NCI-H1048 (cell line): Measurements from ENCODE around the gene TPBGL.

Source experiments
- DNase-seq: peaks from one replicate; lab custom pipeline; 2025; lab: John Stamatoyannopoulos, UW

The TPBGL gene

GRCh38 chr11:75240311-75241035, at the start of gene TPBGL:
TPBGL (plus strand) TSS chr11:75240774; CDS start chr11:75241050, 276 bp downstream.
- no peak for DNase-seq

GRCh38 chr11:75191330-75191717, 49.2 kb upstream of the TPBGL start:
- no peak for DNase-seq

GRCh38 chr11:75193271-75193670, 47.3 kb upstream of the TPBGL start:
- no peak for DNase-seq

- DNase-seq = no peak
Observed at GRCh38 chr11:75193711-75194110, 46.9 kb upstream of the TPBGL start.

- no peak for DNase-seq
Observed at GRCh38 chr11:75194147-75194546, 46.4 kb upstream of the TPBGL start.

GRCh38 chr11:75195167-75195962, 45.2 kb upstream of the TPBGL start:
- DNase-seq = no peak

- DNase-seq = no peak
Observed at GRCh38 chr11:75196426-75196825, 44.1 kb upstream of the TPBGL start.

GRCh38 chr11:75197512-75198277, 42.9 kb upstream of the TPBGL start:
- no peak for DNase-seq

GRCh38 chr11:75198278-75198973, 42.1 kb upstream of the TPBGL start:
- no peak for DNase-seq

GRCh38 chr11:75199412-75199955, 41.1 kb upstream of the TPBGL start:
- DNase-seq = no peak

- no peak for DNase-seq
Observed at GRCh38 chr11:75200051-75200450, 40.5 kb upstream of the TPBGL start.

GRCh38 chr11:75200531-75200930, 40.0 kb upstream of the TPBGL start:
- no peak for DNase-seq

GRCh38 chr11:75201771-75202170, 38.8 kb upstream of the TPBGL start:
- no peak for DNase-seq

GRCh38 chr11:75202195-75202594, 38.4 kb upstream of the TPBGL start:
- no peak for DNase-seq

- DNase-seq = no peak
Observed at GRCh38 chr11:75203138-75203537, 37.4 kb upstream of the TPBGL start.

GRCh38 chr11:75203641-75204011, 36.9 kb upstream of the TPBGL start:
- no peak for DNase-seq

- no peak for DNase-seq
Observed at GRCh38 chr11:75204012-75204674, 36.4 kb upstream of the TPBGL start.

GRCh38 chr11:75204685-75205563, 35.6 kb upstream of the TPBGL start:
- no peak for DNase-seq

- DNase-seq = no peak
Observed at GRCh38 chr11:75205564-75206020, 35.0 kb upstream of the TPBGL start.

GRCh38 chr11:75208446-75208845, 32.1 kb upstream of the TPBGL start:
- no peak for DNase-seq
